Activated T-helper 1 cell treated with Interleukin-2 at 50 U/mL for 16 hours (primary cell): ENCODE measurements around the gene TMSB10.
A peak's percentile ranks its signal among the peaks of the same experiment; 100 is the strongest.

ENCODE experiments used
- DNase-seq: peaks from one replicate; pipeline ENCODE4 v3.0.0-alpha.2; 2020; ENCODE audit warnings: low read depth

Gene TMSB10

DNA sequence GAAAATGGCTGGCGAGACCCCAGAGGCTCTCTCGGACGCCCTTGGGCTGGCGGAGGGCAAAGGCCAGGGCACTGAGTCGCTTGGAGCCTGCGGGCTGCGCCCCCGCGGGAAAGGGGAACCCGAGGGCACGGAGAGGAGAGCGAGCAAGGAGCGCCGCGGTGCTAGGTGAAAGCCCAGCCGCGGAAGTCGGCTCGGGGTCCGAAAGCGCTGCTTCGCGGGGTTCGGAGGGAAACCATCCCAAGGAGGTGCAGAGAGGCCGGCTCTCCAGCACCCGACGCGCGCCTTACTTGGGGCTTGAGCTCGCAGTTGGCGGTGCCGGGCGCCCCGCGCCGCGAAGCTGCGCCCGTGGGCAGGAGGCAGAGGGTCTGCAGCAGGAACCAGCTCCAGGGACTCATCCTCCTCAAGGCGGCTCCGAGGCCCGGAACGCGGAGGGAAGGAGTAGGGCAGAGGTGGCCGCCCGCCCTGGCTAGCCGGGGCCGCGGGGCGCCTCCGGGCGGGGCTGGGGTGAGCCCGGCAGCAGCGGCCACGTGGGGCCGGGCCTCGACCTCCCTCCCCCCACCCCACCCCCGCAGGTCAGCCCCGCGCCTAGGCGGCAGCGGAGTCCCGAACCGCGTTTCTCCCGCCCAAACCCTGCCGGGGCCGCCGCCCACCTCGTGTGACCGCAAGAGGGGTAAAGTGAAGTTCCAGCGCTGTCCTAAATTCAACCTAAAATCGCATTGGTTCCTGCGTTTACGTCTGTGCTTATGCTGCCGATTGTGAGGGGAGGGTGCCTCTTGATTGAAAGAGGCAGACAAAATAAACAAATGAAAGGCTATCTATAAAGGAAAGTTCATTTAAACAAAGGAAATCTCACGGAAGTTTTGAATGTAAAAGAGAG, 24.6 kb upstream of the TMSB10 start, which contains the start of gene TRABD2A:
Gene TRABD2A, minus strand, starts transcription at position 440 of the 877 bp plus-strand sequence. Its CDS starts 45 bp downstream, at position 395.
- no peak for DNase-seq

DNA sequence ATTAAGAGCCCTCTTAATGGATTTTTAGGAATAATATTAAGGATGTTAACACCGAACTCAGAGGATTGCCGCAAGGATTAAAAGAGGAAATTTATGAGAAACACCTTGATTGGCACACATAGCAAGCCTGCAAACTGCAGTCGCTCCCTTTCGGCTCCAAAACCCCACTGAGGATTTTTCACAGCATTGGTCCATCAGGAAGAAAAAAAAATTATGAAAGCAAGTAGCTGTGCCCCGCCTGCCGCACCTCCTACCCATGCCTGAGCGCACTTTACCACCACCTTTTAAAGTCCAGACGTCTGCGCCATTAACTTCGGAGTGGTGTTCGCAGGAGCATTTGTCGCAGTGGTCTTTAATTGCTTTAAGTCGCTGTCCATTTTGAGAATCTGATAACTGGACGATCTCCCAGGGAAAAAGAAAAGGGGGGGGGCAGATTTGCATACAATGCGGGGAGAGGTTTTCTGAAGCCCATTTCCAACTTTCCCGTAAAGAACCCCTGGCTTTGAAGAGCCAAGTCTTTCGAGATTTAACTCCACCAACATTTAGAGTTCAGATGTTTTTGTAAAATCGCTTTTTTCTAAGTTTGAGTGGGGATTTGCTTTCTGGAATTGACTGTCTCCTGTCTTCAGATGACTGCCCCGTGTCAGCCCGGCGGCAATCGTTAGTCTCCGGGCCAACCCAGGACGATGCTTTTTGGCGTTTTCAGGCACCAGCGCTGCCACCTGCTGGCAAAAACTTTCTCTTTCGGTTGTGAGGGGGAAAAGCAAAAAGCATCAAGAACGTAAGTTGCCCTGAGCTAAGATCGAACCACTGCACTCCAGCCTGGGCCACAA, 23.7 kb upstream of the TMSB10 start:
- DNase-seq = peak; percentile 78

DNA sequence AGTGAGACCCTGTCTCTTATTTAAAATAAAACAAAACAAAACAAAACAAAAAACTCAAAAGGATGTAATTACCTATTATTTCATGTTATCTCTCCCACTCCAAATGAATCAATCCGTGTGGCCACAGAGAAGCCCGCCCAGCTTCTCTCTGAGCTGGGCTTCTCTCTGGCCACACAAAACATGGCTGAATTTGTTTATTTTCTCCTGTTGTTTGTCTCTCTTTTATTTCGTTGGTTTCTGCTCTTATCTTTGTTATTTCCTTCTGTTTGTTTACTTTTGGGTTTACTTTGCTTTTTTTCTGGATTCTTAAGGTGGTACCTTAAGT, 23.1 kb upstream of the TMSB10 start:
- DNase-seq = no peak

DNA sequence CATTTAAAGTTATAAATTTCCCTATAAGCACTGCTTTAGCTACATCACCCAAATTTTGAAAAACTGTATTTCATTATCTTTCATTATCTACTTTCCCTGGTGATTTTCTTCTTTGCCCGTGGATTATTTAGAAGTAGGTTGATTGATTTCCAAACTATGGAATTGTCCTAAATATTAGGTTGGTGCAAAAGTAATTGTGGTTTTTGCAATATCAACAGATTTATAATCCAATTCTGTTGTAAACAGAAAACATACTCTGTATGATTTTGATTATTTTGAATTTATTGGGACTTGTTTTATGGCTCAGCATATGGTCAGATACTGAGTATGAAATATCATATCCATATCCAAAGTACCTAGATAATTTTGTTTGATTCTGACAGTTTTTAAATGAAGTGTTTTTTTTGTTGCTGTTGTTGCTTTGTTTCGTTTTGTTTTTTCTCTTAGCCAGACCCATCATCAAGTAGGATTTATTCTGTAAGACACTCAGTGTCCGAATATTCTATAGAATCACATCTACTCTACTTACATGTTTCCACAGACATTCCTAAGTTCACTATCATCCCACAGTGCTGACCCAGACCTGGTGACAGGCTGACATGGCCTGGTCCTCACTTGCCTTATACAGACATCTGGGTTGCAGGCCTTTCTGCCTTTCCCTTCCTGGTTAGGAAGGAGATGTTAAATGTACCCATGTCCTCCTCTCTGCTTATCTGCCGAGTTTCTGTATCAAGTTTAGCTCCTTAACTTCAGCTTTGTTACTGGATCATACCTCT, 22.5 kb upstream of the TMSB10 start:
- no peak for DNase-seq

DNA sequence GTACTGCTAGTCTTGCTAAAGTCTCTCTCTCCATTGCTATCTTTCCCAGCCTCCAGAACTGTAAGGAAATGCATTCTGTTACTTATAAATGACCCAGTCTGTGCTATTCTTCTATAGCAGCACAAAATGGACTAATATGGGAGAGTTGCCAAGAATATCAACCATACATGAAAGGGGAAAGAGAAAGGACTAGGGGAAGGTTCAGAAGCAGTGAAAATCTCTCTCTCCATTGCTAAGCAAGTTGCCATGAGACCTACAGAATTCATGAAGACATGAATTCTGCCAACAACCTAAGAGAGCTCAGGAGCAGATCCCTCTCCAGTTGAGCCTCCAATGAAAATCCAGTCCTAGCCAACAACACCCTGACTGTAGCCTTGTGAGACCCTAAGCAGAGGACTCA, 21.0 kb upstream of the TMSB10 start:
- DNase-seq = no peak

DNA sequence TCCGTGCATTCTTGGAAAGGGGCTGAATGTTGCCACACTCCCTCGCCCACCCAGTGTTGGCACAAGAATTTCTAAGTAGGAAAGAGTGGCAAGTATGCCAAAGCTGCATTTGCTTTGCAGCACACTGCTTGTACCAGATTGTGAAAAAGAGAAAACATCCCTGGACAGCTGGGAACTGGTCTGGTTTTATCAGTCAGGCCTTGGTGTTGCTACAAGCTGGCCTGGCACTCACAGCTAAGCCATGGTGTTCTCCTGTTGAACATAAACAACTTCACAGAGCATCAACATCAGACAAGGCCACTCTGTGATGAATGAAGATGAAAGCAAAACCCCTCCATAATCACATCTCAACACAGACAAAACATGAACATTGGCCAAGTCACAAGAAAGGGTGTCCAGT, 20.3 kb upstream of the TMSB10 start:
- DNase-seq = no peak

DNA sequence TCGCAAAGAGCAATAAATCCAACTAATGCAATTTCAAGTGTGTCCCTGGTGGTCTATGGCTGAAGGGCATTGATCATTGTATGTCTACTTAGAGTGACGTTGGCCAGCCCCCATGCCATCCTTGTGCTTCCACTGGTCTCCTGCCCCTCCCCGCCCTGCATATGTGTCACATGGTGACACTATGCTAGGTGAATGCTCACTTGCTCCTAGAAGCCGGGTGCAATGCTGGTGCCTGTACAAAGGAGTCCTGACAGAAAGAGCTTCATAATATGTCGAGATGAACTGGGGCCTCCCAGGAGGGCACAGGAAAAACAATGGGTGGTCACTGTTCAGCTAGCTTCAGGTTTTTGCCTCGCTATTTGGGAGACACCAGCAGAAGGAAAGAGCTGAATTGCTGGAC, 18.7 kb upstream of the TMSB10 start:
- DNase-seq = no peak

DNA sequence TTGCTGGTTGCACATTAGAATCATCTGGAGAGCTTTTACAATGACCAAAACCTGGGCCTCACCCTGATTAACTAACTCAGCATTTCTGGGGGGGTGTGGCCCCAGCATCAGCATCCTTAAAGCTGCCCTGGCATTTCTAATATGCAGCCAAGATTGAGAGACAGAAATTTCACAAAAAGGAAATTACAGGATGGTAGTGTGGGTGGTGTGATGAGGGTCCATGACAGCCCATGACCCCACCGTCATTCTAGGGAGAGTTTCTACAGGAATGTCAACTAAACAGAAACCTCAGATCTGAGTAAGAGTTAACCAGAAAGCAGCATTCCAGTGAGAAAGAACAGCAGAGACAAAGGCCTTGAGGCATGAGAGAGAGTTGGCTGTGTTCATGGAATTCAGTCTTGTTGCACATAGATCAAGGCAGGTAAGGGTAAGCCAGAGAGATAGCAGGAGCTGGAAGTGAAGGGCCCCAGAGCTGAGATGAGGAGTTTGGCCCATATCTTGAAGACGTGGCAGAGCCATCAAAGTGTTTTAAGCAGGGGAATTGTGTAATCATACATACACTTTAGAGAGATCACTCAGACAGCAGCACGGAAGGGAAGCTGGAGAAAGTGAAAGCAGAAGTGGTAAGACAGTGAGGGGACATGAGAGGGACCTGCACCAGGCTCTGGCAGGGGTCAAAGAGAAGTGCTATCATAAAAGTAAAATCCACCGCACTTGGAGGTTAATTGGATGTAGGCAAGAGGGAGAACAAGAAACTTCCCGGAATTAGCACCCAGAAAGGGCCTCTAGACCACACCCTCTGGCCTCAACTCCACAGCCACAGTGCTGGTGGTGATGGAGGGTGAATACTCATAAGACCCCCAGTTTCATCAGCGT, 16.8 kb upstream of the TMSB10 start:
- no peak for DNase-seq

DNA sequence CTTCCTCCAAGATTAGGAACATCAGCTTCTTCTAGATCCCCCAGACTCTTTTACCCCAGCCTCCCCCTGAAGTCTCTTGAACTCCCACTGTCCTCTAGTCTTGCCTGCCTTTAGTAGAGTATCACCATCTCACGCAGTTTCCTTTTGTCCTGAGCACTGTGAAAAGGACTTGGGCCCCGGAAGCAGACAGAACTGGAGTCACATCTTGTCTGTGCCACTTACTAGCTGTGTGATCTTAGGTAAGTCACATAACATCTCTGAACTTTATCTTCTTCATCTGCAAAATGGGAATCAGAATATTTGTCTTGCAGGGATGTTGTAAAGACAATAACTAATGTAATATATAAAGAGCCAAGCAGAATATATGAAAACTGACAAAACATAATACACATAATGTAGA, 16.1 kb upstream of the TMSB10 start:
- DNase-seq = no peak

DNA sequence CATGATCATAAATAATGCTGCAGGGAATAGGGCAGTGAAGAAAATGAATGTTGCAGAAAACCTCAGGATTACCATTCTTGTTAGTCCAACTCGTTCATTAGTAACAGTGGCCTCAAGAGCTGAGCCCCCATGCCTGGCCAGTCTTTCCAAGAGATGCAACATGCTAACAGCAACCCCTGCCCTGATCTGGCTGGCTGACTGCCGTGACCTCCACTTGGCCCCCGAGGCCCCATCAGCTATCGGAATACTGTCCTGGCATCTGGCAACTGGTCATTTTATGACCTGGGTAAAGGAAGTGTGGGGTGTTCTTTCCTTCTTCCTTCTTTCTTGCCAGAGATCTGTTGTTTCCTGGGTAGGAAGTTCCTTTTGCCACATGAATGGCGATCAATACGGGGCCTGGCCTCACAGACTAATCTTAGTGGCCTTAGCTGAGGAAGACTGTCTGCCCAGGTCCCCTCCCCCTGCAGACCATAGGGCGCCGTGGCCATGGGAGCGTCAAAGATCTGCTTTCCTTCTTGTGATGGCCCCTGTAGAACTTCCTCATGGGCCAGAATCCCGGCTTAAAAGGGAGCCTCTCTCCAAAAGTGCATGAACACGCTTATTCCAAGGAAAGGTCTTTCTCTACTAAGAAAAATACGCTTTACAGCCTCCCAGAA, 14.0 kb upstream of the TMSB10 start:
- no peak for DNase-seq

DNA sequence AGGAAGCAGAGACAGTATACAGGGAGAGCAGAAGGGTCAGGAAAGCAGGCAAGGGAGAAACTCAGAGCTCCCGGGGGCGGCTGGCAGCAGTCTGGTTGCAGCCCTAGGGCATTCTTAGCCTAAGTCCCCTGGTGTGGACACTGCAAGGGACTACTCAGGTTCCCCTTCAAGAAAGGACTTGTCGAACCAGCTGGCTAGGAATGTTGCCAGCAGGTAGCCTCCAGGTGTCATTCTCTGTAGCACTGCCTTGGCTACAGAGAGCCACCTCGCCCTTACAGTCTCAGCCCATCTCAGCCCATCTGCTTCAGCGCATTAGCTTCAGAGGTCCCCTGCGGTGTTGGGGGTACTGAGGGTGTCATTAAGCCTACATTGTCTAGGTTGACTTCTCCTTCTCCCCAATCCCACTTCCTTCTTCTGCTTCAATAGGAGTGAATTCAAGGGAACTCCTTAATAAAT, 11.3 kb upstream of the TMSB10 start:
- no peak for DNase-seq

DNA sequence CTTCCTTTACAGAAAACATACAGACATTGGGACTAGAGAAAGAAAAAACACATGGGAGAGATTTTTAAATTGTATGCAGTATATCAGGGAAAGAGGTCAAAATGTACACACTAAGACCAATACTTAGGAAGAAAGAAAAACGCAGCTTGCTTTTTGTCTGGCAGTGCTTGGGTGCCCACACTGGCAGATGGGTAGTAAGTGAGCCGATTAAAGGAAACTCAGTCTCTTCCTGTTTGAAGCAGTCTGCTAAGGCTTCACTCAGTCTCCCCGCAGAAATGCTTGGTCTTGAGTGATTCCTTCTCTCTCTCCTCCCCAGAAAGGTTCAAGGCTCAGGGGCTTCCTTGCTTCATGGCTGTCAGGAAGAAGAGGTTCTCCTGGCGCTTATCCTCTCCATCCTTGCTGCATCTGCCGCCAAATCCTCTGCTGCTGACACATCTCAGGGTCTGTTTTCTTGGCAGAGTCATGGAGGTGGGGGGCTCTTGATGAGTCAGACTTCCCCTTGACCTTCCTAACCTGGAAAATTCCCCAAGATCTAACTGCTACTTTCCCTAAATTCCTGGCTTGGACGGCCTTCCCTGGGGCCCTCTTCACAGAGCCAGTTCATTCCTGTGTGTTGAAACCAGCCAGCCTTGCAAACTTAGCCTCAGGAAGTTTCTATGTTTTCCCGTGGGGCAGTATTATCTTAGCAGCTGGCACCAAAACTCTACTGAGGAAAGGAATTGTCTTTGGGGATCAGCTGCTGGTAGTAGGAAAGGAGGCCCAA, 10.5 kb upstream of the TMSB10 start:
- no peak for DNase-seq

DNA sequence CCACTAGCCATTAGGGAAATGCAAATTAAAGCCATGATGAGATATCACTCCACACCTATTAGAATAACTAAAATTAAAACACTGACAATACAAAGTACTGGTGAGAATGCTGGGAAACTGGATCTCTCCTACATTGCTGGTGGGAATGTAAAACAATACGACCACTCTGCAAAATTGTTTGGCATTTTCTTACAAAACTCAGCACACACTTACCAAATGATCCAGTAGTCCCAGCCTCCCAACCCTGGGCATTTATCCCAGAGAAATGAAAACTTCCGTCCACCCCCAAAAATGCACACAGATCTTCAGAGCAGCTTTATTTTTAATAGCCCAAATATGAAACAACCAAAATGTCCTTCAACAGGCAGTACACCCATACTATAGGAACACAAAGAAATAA, 8.9 kb upstream of the TMSB10 start:
- DNase-seq = no peak

DNA sequence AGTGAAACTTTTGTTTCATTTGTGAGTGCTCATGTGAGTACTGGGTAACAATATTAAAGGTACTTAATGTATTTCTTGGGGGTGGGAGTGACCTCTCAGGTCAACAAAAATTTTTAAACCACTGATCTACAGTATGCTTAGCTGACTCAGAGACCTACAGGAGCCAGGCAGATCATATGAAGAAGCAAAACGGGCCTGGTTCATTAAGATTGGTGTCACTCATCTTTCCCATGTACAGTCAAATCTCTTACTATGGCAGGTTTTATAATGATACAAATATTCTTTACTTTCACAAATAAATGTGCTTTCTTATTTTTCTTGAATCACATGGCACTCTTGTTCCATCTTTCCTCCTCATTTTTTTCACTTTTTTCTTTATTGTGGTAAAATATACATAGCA, 7.7 kb upstream of the TMSB10 start:
- no peak for DNase-seq

DNA sequence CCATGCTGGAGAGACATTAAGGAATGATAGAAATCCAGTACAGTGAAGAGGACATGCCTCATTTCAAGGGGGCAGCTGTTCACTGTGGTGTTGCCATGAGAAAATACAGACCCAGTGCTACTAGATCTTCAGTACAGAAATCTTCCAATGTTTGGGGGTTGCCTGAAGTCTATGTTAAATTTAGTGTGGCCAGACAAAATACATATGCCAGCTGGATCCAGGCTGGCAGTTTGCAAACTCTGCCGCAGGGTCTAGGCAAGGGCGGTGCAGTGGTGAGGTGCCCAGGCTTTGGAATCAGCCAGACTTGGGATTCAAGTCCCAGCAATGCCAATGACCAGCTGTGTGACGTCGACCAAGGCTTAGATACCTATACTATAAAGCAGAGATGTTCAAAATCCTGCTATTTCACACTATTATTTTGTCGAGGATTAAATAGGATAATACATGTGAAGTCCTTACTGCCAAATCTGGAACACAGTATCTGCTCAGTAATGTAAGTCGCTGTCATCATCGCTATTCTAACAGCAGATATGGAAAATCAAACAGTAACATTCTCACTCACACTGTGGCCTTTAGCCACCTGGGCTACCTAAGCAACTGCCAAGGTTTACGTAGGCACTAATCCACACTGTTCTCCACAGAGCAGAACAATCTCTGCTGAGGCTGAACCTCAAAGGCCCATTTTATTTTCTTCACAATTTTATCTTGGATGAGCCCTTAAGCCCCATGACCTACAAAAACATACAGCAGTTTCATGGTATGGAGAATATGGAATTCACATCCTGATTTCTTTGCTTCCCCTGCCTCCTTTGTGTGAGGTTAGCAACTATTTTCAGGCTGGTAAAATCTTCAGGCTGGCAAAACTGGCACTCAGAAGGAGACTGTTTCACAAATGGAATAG, 5.9 kb upstream of the TMSB10 start:
- no peak for DNase-seq

DNA sequence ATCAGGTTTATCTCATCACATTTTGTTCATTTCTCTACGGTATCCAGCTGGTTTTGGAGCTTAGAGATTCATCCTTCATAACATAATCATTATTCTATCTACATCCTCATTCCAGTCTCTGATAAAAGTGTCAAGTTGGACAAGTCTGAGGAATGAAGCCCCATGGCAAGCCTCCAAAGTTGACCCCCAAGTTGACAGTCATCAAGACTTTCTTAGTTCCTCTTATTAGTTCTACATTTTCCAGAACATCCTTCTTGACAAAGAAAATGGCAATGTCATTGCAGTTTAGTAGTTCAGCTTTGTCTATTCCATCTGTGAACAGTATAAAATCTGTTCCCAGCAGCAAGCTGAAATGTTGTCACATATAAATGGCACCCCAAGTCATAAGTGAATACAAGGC, 4.5 kb upstream of the TMSB10 start:
- DNase-seq = no peak

DNA sequence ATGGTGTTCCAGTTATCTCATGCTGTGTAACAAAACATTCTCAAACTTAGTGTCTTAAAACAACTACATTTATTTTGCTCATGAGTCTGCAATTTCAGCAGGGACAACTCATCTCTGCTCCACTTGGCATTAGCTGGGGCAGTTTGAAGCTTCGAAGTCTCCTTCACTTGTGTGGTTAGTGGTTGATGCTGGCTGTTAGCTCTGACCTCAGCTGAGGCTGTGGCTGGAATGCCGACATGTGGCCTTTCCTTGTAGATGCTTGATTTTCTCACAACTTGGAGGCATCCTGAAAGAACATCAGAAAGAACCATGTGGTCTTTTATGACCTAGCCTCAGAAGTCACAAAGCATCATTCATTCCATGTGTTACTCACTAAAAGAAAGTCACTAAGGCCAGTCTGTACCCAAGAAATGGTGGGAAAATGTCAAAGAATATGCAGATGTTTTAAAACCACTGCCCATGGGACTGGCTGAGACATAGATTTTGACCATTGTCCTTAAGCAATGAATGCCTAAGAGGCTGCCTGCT, 3.8 kb upstream of the TMSB10 start:
- no peak for DNase-seq

DNA sequence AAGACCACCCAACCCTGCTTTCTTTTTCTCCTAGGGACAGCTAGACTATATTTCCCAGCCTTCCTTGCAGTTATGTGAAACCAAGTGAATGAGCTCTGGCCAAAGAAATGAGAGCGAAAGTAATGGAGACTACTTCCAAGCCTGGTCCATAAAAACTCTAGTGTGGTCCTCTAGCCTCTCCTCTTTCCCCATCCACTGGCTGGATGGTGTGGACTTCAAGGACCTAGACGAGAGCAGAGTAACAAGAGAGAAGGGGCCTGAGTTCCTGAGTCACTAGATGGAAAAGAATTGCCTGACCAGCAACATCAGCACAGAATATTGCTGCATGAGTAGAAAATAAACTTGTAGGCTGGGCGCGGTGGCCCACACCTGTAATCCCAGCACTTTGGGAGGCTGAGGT, 2.9 kb upstream of the TMSB10 start:
- no peak for DNase-seq

DNA sequence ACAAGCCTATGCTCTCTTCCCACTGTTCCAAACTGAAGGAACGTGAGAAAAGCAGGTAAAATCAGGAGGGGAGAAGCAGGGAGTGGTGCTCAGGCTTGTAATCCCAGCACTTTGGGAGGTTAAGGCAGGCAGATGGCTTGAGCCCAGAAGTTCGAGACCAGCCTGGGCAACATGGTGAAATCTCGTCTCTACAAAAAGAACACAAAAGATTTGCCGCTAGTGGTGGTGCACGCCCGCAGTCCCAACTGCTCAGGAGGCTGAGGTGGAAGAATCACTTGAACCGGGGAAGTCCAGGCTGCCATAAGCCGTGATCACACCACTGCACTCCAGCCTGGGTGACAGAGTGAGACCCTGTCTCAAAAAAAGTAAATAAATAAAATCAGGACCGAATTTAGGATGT, 1.3 kb upstream of the TMSB10 start:
- no peak for DNase-seq
